GM18861 (cell line): ENCODE data around the gene LMF1.
"Not testable (repeated sequence)": the region's sequence is repeated elsewhere in the genome, so short reads cannot be mapped to it uniquely, and the experiment has no call there.

Experiments used
- ATAC-seq: cut with Tn5 transposase; IDR thresholded peaks from one replicate; pipeline ENCODE4 v1.9.1; 2021; ENCODE audit not compliant: unreplicated experiment

Gene LMF1

GRCh38 chr16:897701-898100, 73.1 kb downstream of the LMF1 start:
- ATAC-seq: no peak

DNA sequence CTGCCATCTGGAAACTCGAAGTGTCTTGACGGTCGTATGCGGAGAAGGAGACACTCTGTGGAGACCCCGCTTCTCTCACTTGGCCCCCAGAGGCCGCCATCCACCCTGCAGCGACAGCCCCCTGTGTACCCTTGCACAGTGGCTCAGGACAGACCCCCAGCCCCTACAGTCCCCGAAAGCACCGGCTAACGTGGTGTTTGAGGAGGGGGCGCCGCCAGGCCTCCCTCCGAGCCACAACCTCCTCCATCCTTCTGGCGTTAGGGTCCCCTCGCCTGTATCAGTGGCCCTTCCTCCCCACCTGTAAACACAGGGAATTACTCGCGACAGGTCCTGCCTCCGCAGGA, 73.6 kb downstream of the LMF1 start:
- ATAC-seq: no peak

- ATAC-seq: no peak
Measured at GRCh38 chr16:896261-897199, 74.3 kb downstream of the LMF1 start.

DNA sequence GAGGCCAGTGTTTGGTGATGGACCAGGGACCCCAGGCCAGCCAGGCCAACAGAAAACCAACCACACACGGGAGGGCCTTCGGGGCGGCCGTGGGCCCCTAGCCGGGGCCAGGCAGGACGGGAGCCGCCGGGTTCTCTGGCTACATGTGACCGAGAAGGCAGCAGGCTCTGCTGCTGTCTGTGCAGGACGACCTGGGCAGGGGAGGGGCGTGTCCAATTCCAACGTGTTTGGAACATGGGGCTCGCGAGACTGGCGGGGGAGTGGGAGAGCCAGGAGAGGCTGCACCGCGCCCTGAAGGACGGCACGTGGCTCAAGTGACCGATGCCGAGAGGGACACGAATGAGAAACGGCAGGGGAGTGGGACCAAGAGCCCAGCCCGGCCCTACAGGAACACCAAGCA, 75.4 kb downstream of the LMF1 start:
- ATAC-seq: no peak

- no peak for ATAC-seq
Measured at GRCh38 chr16:894841-895240, 75.9 kb downstream of the LMF1 start.

- no peak for ATAC-seq
Measured at GRCh38 chr16:894136-894535, 76.6 kb downstream of the LMF1 start.

DNA sequence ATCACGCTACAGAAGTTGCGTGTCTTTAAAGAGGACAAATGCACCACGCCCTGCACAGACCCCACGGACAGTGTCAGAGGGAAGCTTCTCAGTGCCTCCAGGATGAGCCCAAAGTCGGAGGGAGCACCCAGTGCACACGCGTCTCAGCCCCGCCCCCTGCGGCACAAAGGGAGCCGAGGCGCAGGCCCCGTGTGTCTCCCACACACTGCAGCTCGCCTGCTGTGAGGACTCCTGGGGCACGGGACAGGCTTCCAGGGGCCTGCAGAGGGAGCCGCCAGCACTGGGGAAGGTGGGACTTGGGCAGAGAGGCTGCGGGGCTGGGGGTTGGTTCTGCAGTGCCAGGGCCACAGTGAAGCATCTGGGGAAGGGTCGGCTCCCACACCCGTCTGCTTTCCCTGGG, 77.4 kb downstream of the LMF1 start:
- ATAC-seq: no peak

DNA sequence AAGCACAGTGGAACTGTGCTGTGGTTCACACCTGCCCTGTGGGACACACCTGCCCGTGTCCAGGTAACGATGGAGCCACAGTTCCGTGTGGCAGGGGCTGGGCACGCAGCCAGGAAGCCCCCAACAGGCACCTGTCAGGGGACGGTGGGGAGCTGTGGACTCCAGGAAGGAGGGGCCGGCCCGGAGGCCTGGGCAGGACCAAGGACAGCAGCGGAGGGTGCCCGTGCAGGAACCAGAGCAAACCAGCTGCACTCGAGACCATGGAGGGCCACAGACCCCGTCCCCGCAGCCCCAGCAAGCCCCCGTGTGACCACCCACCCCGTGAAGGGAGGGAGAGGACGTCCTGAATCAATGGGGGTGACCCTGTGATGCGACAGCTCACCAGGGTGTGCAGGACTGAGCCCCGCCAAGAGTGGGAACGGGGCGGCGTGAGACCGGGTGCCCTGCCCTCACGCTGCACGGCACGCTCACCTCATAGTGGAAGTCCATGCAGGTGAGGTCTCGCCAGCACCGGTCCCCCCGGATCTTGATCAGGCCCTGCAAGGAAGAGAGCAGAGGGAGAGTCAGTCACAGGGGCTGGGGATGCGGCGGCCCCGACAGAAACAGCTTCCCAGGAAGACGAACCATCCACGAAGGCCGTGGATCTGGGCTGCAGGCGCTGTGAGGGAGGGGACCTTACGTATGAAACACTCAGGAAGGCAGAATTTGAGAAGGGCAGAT, 78.1 kb downstream of the LMF1 start:
- ATAC-seq: no peak

- ATAC-seq: no peak
Measured at GRCh38 chr16:892006-892405, 78.8 kb downstream of the LMF1 start.

- ATAC-seq: no peak
Measured at GRCh38 chr16:891353-891740, 79.4 kb downstream of the LMF1 start.

- ATAC-seq: no peak
Measured at GRCh38 chr16:890716-891352, 80.0 kb downstream of the LMF1 start.

DNA sequence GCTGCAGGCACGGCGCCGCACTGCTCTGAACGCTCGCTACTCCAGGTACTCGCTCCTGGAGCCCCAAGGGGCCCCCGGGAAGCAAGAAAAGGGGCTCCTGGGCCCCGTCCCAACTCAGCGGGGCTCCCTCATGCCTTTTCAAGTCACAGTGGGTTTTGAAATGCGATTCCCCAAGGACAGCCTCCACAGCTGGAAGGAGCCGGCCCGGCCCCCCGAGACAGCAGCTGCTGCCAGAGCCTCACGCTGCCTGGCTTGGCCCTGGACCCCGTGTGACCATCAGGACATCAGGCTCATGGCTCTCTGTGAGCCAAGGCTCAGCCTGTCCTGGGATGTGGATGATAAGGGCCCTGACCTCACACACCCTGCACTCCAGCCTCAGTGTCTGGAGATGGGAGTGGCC, 80.6 kb downstream of the LMF1 start:
- no peak for ATAC-seq

DNA sequence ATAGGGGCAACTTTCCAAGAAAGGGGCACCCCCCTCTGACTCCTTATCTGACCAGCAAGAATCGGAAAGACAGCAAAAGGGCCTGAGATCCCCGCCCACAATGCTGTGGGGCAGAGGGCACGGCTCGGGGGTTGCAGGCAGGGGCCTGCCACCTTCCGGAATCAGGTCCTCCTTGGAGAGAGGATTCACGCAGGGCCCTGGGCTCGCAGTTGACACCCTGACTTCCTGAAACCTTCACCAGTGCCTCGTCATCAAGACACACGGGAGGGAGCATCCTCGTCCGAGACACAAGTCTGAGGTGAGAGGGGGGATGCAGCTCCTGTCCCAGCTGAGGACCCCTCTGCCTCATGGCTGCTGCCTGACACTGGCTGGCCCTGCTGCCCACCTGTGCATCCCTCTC, 81.2 kb downstream of the LMF1 start:
- no peak for ATAC-seq

DNA sequence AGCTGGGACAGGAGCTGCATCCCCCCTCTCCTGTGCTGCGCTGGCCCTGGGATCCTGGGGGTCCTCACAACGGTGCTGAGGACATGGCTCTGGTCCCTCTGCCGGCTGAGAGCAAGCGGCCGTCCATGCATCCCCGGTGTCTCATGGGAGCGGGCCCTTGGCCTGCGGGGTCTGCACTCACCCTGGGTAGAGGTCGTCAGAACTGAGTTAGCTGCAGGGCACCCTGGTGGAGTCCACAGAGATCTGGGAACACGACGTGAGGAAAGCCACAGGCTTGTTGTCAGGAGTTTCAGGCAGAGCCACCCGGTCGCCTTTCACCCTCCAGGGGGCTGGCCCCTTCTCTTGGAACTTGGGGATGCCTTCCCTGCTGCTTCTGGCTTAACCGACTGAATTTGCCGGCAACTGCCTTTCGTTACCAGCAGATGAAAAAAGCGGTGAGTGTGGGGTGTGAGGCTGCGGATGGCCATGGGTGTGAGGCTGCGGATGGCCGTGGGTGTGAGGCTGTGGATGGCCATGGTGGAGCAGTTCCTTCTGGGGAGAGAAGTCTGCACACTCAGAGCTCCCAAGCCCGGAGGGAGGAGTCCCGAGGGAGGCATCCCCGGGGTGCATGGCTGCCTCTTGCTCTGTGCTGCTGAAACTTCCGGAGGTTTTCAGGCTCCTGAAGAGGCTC, 81.7 kb downstream of the LMF1 start:
- ATAC-seq: no peak

DNA sequence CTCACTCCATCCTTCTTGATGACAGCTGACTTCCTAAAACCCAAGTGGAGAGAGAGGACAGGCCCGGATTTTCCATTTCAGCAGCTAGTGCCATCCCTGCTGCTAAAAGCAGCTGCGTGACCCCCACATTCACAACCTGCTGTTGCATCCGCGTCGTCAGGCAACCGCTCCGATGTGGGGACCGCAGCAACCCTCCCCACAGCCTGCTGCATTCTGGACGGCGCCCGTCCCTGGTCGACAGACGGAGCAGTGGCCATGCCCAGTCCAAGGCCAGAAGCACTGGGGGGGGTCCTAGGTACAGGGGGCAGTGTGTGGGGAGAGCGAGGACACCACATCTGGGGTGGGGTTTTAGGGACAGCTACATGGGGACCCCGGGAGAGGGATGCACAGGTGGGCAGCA, 82.3 kb downstream of the LMF1 start:
- ATAC-seq: not testable (repeated sequence)

DNA sequence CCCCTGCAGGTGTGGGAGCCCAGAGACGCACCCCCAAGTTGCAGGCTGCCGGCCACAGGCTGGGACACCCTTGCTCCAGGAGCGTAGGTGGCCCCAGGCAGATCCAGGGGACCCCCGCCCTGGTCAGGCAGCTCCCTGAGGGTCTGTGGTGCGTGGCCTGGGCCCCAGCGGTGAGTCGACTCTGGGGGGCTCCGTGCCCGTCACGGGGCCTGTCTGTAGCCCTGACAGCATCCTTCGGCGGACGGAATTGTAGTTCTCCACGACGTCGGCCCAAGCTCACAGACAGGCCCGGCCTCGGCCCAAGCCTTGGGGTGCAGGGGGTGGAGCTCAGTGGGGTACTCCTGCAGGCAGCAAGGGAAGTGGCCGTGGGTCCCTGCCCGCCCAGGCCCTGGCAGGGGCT, 82.9 kb downstream of the LMF1 start:
- no peak for ATAC-seq

DNA sequence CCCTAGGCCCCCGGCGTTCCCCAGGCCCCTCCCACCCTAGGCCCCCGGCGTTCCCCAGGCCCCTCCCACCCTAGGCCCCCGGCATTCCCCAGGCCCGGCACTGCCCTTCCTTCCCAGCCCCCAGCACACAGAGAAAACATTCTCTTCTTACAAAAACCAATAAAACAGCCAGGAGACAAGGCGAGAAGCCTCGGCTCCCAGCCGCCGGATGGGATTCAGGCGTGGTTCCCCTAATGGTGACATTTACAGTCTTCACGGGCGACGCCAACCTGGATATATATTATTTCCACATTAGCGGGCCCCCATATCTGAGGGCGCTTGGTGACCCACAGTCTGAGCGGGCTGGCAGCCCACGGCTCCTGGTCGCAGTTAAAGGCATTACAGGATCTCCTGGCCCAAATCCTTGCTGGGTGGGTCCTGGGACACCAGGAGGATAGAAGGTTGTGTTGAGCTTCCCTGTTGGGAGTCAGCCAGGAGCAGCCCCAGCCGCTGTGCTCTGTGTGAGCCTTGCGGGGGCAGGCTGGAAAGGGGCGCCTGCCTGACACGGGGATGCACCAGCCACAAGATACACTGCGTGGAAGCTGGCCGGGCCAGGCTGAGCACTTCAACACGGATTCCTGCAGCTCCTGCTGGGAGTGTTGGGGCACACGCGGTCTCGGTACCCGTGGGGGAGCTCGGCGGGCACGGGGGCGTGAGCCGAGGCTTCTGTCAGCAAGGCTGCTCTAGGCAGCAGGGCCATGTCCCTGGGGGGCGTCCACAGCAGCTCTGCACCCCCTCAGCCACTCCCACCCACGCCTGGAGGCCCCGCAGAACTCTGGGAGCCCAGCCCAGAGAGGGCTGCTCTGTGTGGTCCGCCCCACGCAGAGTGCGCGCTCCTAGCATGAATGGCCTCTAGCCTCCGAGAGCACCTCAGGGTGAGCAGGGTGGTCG, 83.7 kb downstream of the LMF1 start:
- ATAC-seq: no peak

- no peak for ATAC-seq
Measured at GRCh38 chr16:886084-886543, 84.7 kb downstream of the LMF1 start.

GRCh38 chr16:885391-885790, 85.4 kb downstream of the LMF1 start:
- no peak for ATAC-seq

- ATAC-seq: no peak
Measured at GRCh38 chr16:884232-884631, 86.6 kb downstream of the LMF1 start.
